Measurements from ENCODE around the gene SNX30.

Gene SNX30

GRCh38 chr9:112891521-112891920 lies 141.0 kb downstream of the SNX30 start:
- Histone ChIP-seq H3K27me3 (replicated peaks in 2 of 5; ENCODE audit: control insufficient read depth in 4 of 5, insufficient read depth in 5 of 5, low read length in 4 of 5) (peaks cover 0 to 53% (median 16%) of the 10 kb centered on the region in 5 experiments), H3K4me1 (ENCODE audit: control extremely low read depth in 1 of 4, control insufficient read depth in 4 of 4, insufficient read depth in 4 of 4, low read length in 3 of 4) (peaks cover 0 to 20% (median 12%) of the 10 kb centered on the region in 4 experiments), H3K36me3 (ENCODE audit: control insufficient read depth in 4 of 4, insufficient read depth in 4 of 4, low read length in 3 of 4) (no peaks in the 10 kb centered on the region), H3K27ac (ENCODE audit: insufficient read depth in 1 of 2, low read depth in 1 of 2, low read length in 2 of 2, poor library complexity in 1 of 2, severe bottlenecking in 2 of 2) (no peak overlapping the region), H3K4me3 (ENCODE audit: control insufficient read depth in 1 of 7, extremely low read depth in 1 of 7, insufficient read depth in 4 of 7, low read depth in 2 of 7, low read length in 6 of 7) (no peak overlapping the region), H3K9me3 (ENCODE audit: control extremely low read depth in 1 of 5, control insufficient read depth in 4 of 5, insufficient read depth in 2 of 5, low read depth in 1 of 5, low read length in 4 of 5) (no peaks in the 10 kb centered on the region)
- ChIA-PET CTCF (interaction anchor here (1.8 kb wide), 1 partner anchor 11 kb away, joined by 7 read pairs; no protein-coding TSS in a partner anchor), POLR2A (no interaction called here)
- no peak for DNase-seq
- 100% methylated on average over 3 of the region's 3 CpGs for WGBS (ENCODE audit: insufficient coverage)

- no peak for DNase-seq
- WGBS (ENCODE audit: insufficient coverage): 100% methylated on average over 2 of the region's 2 CpGs
- Histone ChIP-seq H3K4me1 (ENCODE audit: control extremely low read depth in 1 of 4, control insufficient read depth in 4 of 4, insufficient read depth in 4 of 4, low read length in 3 of 4) (peaks cover 0 to 20% (median 12%) of the 10 kb centered on the region in 4 experiments), H3K27ac (ENCODE audit: insufficient read depth in 1 of 2, low read depth in 1 of 2, low read length in 2 of 2, poor library complexity in 1 of 2, severe bottlenecking in 2 of 2) (no peak overlapping the region), H3K36me3 (ENCODE audit: control insufficient read depth in 4 of 4, insufficient read depth in 4 of 4, low read length in 3 of 4) (no peaks in the 10 kb centered on the region), H3K4me3 (ENCODE audit: control insufficient read depth in 1 of 7, extremely low read depth in 1 of 7, insufficient read depth in 4 of 7, low read depth in 2 of 7, low read length in 6 of 7) (no peak overlapping the region), H3K27me3 (replicated peaks in 2 of 5; ENCODE audit: control insufficient read depth in 4 of 5, insufficient read depth in 5 of 5, low read length in 4 of 5) (peaks cover 0 to 58% (median 16%) of the 10 kb centered on the region in 5 experiments), H3K9me3 (ENCODE audit: control extremely low read depth in 1 of 5, control insufficient read depth in 4 of 5, insufficient read depth in 2 of 5, low read depth in 1 of 5, low read length in 4 of 5) (no peaks in the 10 kb centered on the region)
- ChIA-PET POLR2A (no interaction called here), CTCF (interaction anchor here (0.8 to 1.8 kb wide), 2 partner anchors 10 to 37 kb away, joined by 3 to 7 read pairs; no protein-coding TSS in a partner anchor)
Observed at GRCh38 chr9:112892981-112893380, 142.4 kb downstream of the SNX30 start.

GRCh38 chr9:112894041-112894440 lies 143.5 kb downstream of the SNX30 start:
- Histone ChIP-seq H3K27ac (ENCODE audit: insufficient read depth in 1 of 2, low read depth in 1 of 2, low read length in 2 of 2, poor library complexity in 1 of 2, severe bottlenecking in 2 of 2) (no peak overlapping the region), H3K27me3 (replicated peaks in 2 of 5; ENCODE audit: control insufficient read depth in 4 of 5, insufficient read depth in 5 of 5, low read length in 4 of 5) (peaks cover 0 to 58% (median 16%) of the 10 kb centered on the region in 5 experiments), H3K4me1 (ENCODE audit: control extremely low read depth in 1 of 4, control insufficient read depth in 4 of 4, insufficient read depth in 4 of 4, low read length in 3 of 4) (peaks cover 0 to 25% (median 12%) of the 10 kb centered on the region in 4 experiments), H3K9me3 (ENCODE audit: control extremely low read depth in 1 of 5, control insufficient read depth in 4 of 5, insufficient read depth in 2 of 5, low read depth in 1 of 5, low read length in 4 of 5) (no peaks in the 10 kb centered on the region), H3K36me3 (ENCODE audit: control insufficient read depth in 4 of 4, insufficient read depth in 4 of 4, low read length in 3 of 4) (no peaks in the 10 kb centered on the region), H3K4me3 (ENCODE audit: control insufficient read depth in 1 of 7, extremely low read depth in 1 of 7, insufficient read depth in 4 of 7, low read depth in 2 of 7, low read length in 6 of 7) (no peak overlapping the region)
- WGBS (ENCODE audit: insufficient coverage): no CpG with 5 or more reads among the region's 1 CpG
- CTCF ChIA-PET: interaction anchor here (1.2 kb wide), 1 partner anchor 10 kb away, joined by 4 read pairs; no protein-coding TSS in a partner anchor
- POLR2A ChIA-PET: no interaction called here
- peak in 2 of 3 donors; percentile 25 to 27 for DNase-seq

GRCh38 chr9:112894699-112895098 lies 144.1 kb downstream of the SNX30 start:
- Histone ChIP-seq H3K27ac (ENCODE audit: insufficient read depth in 1 of 2, low read depth in 1 of 2, low read length in 2 of 2, poor library complexity in 1 of 2, severe bottlenecking in 2 of 2) (no peak overlapping the region), H3K36me3 (ENCODE audit: control insufficient read depth in 4 of 4, insufficient read depth in 4 of 4, low read length in 3 of 4) (no peaks in the 10 kb centered on the region), H3K27me3 (replicated peaks in 2 of 5; ENCODE audit: control insufficient read depth in 4 of 5, insufficient read depth in 5 of 5, low read length in 4 of 5) (peaks cover 0 to 54% (median 12%) of the 10 kb centered on the region in 5 experiments), H3K4me1 (ENCODE audit: control extremely low read depth in 1 of 4, control insufficient read depth in 4 of 4, insufficient read depth in 4 of 4, low read length in 3 of 4) (peaks cover 0 to 25% (median 12%) of the 10 kb centered on the region in 4 experiments), H3K9me3 (ENCODE audit: control extremely low read depth in 1 of 5, control insufficient read depth in 4 of 5, insufficient read depth in 2 of 5, low read depth in 1 of 5, low read length in 4 of 5) (no peaks in the 10 kb centered on the region), H3K4me3 (ENCODE audit: control insufficient read depth in 1 of 7, extremely low read depth in 1 of 7, insufficient read depth in 4 of 7, low read depth in 2 of 7, low read length in 6 of 7) (no peak overlapping the region)
- 100% methylated on average over 1 of the region's 1 CpG for WGBS (ENCODE audit: insufficient coverage)
- DNase-seq: peak in 2 of 3 donors; percentile 17
- ChIA-PET POLR2A (no interaction called here), CTCF (interaction anchor here (1.2 kb wide), 1 partner anchor 9 kb away, joined by 4 read pairs; no protein-coding TSS in a partner anchor)

GRCh38 chr9:112896131-112896530 lies 145.6 kb downstream of the SNX30 start:
- H3K4me3 ChIP-seq (ENCODE audit: control insufficient read depth in 1 of 7, extremely low read depth in 1 of 7, insufficient read depth in 4 of 7, low read depth in 2 of 7, low read length in 6 of 7): no peak overlapping the region
- H3K36me3 ChIP-seq (ENCODE audit: control insufficient read depth in 4 of 4, insufficient read depth in 4 of 4, low read length in 3 of 4): no peaks in the 10 kb centered on the region
- ChIA-PET POLR2A (no interaction called here), CTCF (no interaction called here)
- DNase-seq: no peak
- peaks cover 0 to 50% (median 11%) of the 10 kb centered on the region in 5 experiments for H3K27me3 ChIP-seq (replicated peaks in 2 of 5; ENCODE audit: control insufficient read depth in 4 of 5, insufficient read depth in 5 of 5, low read length in 4 of 5)
- 100% methylated on average over 1 of the region's 3 CpGs for WGBS (ENCODE audit: insufficient coverage)
- peaks cover 0 to 13% (median 3%) of the 10 kb centered on the region in 4 experiments for H3K4me1 ChIP-seq (ENCODE audit: control extremely low read depth in 1 of 4, control insufficient read depth in 4 of 4, insufficient read depth in 4 of 4, low read length in 3 of 4)
- no peak overlapping the region for H3K27ac ChIP-seq (ENCODE audit: insufficient read depth in 1 of 2, low read depth in 1 of 2, low read length in 2 of 2, poor library complexity in 1 of 2, severe bottlenecking in 2 of 2)
- no peaks in the 10 kb centered on the region for H3K9me3 ChIP-seq (ENCODE audit: control extremely low read depth in 1 of 5, control insufficient read depth in 4 of 5, insufficient read depth in 2 of 5, low read depth in 1 of 5, low read length in 4 of 5)

- no CpG with 5 or more reads among the region's 6 CpGs for WGBS (ENCODE audit: insufficient coverage)
- H3K27ac ChIP-seq (ENCODE audit: insufficient read depth in 1 of 2, low read depth in 1 of 2, low read length in 2 of 2, poor library complexity in 1 of 2, severe bottlenecking in 2 of 2): no peak overlapping the region
- peak in 2 of 3 donors; percentile 34 to 38 for DNase-seq
- H3K4me3 ChIP-seq (ENCODE audit: control insufficient read depth in 1 of 7, extremely low read depth in 1 of 7, insufficient read depth in 4 of 7, low read depth in 2 of 7, low read length in 6 of 7): no peak overlapping the region
- H3K27me3 ChIP-seq (replicated peaks in 2 of 5; ENCODE audit: control insufficient read depth in 4 of 5, insufficient read depth in 5 of 5, low read length in 4 of 5): peaks cover 0 to 29% (median 2%) of the 10 kb centered on the region in 5 experiments
- CTCF ChIA-PET: no interaction called here
- no peaks in the 10 kb centered on the region for H3K36me3 ChIP-seq (ENCODE audit: control insufficient read depth in 4 of 4, insufficient read depth in 4 of 4, low read length in 3 of 4)
- POLR2A ChIA-PET: interaction anchor here (0.6 kb wide), 1 partner anchor 16 kb away, joined by 4 read pairs; no protein-coding TSS in a partner anchor
- no peaks in the 10 kb centered on the region for H3K9me3 ChIP-seq (ENCODE audit: control extremely low read depth in 1 of 5, control insufficient read depth in 4 of 5, insufficient read depth in 2 of 5, low read depth in 1 of 5, low read length in 4 of 5)
- peaks cover 0 to 11% (median 3%) of the 10 kb centered on the region in 4 experiments for H3K4me1 ChIP-seq (ENCODE audit: control extremely low read depth in 1 of 4, control insufficient read depth in 4 of 4, insufficient read depth in 4 of 4, low read length in 3 of 4)
Observed at GRCh38 chr9:112898872-112899311, 148.3 kb downstream of the SNX30 start.

GRCh38 chr9:112900488-112900887 lies 149.9 kb downstream of the SNX30 start:
- Histone ChIP-seq H3K27me3 (replicated peaks in 2 of 5; ENCODE audit: control insufficient read depth in 4 of 5, insufficient read depth in 5 of 5, low read length in 4 of 5) (peaks cover 0 to 28% (median 2%) of the 10 kb centered on the region in 5 experiments), H3K4me3 (ENCODE audit: control insufficient read depth in 1 of 7, extremely low read depth in 1 of 7, insufficient read depth in 4 of 7, low read depth in 2 of 7, low read length in 6 of 7) (no peak overlapping the region), H3K9me3 (ENCODE audit: control extremely low read depth in 1 of 5, control insufficient read depth in 4 of 5, insufficient read depth in 2 of 5, low read depth in 1 of 5, low read length in 4 of 5) (no peaks in the 10 kb centered on the region), H3K4me1 (ENCODE audit: control extremely low read depth in 1 of 4, control insufficient read depth in 4 of 4, insufficient read depth in 4 of 4, low read length in 3 of 4) (peaks cover 0 to 5% (median 1%) of the 10 kb centered on the region in 4 experiments), H3K27ac (ENCODE audit: insufficient read depth in 1 of 2, low read depth in 1 of 2, low read length in 2 of 2, poor library complexity in 1 of 2, severe bottlenecking in 2 of 2) (no peak overlapping the region), H3K36me3 (ENCODE audit: control insufficient read depth in 4 of 4, insufficient read depth in 4 of 4, low read length in 3 of 4) (no peaks in the 10 kb centered on the region)
- WGBS (ENCODE audit: insufficient coverage): 100% methylated on average over 1 of the region's 4 CpGs
- DNase-seq: no peak
- ChIA-PET CTCF (interaction anchor here (1.1 kb wide), 1 partner anchor 55 kb away, joined by 4 read pairs; no protein-coding TSS in a partner anchor), POLR2A (no interaction called here)

All from common myeloid progenitor, CD34-positive (primary cell).